ENCODE data around the gene ADORA2B.
A peak's percentile ranks its signal among the peaks of the same experiment; 100 is the strongest.
"Not testable (repeated sequence)": the region's sequence is repeated elsewhere in the genome, so short reads cannot be mapped to it uniquely, and the experiment has no call there.

ADORA2B gene

GRCh38 chr17:15944759-15945526, at the start of gene ADORA2B:
Gene ADORA2B (plus strand): TSS chr17:15945130. CDS start chr17:15945249, 119 bp downstream.
- DNase-seq, result peak; percentile 66

- DNase-seq, result no peak
These were observed 48.7 kb upstream of the ADORA2B start for GRCh38 chr17:15896277-15896676.

GRCh38 chr17:15896834-15897233, 48.1 kb upstream of the ADORA2B start:
- DNase-seq, result no peak

- DNase-seq, result not testable (repeated sequence)
These were observed 45.3 kb upstream of the ADORA2B start for GRCh38 chr17:15899596-15899995.

DNA sequence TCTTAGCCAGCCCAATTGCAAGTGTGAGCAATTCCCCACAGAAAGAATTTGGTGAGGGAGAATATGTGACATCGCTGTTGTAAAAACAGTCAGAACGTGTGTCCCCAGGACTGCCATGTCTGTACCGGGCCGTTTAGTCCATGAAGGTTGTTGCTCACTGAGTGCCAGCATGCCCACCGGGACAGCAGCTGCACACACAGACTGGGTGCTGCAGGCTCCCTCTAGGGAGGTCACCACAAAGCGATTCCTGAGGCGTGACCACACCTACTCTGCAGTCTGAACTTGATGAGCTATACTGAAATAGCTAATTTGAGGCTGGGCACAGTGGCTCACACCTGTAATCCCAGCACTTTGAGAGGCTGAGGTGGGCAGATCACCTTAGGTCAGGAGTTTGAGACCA, 44.1 kb upstream of the ADORA2B start:
- no peak for DNase-seq

DNA sequence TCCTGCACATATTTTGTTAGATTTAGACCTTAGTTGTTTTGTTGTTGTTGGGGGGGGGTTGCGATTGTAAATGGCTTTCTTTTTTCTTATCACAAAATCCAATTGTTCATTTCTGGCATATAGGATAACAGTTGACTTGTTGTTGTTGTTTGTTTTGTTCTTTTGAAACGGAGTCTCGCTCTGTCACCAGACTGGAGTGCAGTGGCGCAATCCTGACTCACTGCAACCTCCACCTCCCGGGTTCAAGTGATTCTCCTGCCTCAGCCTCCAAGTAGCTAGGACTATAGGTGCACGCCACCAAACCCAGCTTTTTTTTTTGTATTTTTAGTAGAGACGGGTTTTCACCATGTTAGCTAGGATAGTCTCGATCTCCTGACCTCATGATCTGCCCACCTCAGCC, 39.7 kb upstream of the ADORA2B start:
- not testable (repeated sequence) for DNase-seq

- DNase-seq, result no peak
These were observed 37.6 kb upstream of the ADORA2B start for GRCh38 chr17:15907290-15907689.

GRCh38 chr17:15908378-15908777, 36.6 kb upstream of the ADORA2B start:
- DNase-seq, result no peak

DNA sequence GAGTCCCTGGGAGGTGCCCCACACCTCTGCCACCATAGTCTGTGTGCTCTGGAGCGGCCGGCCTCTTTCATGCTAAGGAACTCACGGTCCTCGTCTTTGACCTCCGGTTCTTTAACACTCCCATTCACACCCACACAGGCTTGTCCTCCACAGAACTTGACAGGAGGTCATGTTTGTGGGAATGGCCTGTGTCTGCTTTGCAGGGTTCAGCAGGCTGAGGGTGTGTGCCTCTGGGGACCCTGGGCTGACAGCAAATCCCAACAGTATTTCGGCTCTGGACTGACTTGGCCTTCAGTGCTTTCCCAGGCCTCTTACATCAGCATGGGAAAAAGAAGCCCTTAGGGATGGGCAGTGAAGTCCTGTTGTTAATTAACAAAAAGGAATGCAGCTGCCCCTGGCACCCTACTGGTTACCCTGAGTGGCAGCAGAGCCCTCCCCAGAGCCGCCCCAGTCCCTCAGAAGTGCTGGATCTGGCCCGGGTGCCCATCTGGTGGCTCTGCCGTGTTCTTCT, 35.4 kb upstream of the ADORA2B start:
- DNase-seq, result no peak

GRCh38 chr17:15910791-15911190, 34.1 kb upstream of the ADORA2B start:
- no peak for DNase-seq

DNA sequence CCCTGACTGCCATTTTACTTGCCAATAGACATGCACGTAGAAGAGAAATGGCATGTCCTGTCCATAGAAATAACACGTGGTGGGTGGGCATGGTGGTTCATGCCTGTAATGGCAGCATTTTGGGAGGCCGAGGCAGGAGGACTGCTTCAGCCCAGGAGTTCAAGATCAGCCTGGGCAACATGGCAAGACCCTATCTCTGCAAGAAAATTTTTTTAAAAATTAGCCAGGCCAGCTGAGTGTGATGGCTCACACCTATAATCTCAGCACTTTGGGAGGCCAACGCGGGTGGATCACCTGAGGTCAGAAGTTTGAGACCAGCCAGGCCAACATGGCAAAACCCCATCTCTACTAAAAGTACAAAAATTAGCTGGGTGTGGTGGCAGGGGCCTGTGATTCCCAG, 33.2 kb upstream of the ADORA2B start:
- not testable (repeated sequence) for DNase-seq

GRCh38 chr17:15912416-15912955, 32.4 kb upstream of the ADORA2B start:
- no peak for DNase-seq

DNA sequence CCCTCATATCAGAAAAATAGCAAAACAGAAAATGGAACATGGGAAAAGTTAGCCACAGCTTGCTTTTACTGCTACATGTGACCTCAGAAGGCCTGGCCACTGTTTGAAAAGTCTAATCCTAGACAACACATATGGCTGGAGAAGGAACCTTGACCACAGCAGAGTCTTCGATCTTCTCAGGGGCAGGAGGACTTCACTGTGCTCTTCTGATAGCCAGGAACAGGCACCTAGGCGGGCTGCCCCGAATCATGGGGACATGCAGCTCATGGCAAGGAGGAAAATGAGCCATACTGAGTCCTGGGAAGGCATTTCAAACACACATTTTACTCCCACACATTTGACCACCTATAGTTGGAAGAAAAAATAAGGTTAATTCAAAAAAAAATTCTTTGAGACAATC, 31.1 kb upstream of the ADORA2B start:
- DNase-seq, result no peak

DNA sequence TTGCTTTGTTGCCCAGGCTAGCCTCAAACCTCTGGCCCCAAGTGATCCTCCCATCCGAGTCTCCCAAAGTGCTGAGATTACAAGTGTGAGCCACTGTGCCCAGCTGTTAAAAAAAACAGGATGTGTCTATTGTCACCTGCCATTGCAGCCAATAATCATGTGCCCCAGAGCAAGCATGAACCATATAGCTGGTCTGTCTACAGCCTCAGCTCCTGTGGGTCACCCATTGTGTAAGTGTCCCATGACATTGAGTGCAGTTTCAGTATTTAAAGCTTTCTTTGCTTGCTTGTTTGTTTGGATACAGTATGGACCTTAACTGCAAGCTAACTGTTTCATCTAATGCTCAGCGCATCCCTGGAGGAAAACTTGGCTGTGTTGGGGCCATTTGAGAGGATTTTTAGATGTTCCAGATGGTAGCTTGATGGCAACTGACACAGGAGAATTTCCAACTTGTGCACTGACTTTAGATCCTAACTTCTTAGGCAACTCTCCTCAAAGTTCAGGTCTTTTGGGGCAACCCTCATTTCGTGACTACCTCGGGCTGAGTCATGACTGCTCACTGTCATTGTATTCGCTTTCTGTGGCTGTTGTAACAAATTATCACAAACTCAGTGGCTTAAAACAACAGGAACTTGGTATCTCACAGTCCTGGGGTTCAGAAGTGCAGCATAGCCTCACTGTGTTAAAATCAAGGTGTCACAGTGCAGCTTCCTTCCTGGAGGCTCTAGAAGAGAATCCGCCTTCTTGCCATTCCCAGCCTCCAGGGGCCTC, 30.3 kb upstream of the ADORA2B start:
- DNase-seq, result peak; percentile 24

DNA sequence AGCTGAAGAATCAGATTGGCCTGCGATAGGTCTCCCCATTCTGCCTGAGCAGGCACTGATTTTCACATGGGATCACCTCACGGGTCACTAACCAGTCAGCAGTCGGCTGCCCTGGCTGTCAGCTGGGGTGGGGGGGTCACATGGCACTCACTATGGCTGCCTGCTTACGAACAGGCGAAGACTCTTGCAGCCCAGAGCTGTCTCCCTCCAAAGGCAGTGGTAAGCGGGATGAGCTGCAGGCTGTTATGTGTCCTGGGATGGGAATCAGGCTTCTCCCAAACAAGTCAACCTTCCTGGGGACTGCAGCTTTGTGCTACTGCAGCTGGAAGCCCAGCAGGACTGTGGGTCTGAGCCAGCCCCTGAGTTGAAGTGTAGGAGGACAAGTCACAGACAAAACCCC, 29.0 kb upstream of the ADORA2B start:
- DNase-seq, result no peak

- DNase-seq, result no peak
These were observed 27.9 kb upstream of the ADORA2B start for GRCh38 chr17:15917021-15917437.

DNA sequence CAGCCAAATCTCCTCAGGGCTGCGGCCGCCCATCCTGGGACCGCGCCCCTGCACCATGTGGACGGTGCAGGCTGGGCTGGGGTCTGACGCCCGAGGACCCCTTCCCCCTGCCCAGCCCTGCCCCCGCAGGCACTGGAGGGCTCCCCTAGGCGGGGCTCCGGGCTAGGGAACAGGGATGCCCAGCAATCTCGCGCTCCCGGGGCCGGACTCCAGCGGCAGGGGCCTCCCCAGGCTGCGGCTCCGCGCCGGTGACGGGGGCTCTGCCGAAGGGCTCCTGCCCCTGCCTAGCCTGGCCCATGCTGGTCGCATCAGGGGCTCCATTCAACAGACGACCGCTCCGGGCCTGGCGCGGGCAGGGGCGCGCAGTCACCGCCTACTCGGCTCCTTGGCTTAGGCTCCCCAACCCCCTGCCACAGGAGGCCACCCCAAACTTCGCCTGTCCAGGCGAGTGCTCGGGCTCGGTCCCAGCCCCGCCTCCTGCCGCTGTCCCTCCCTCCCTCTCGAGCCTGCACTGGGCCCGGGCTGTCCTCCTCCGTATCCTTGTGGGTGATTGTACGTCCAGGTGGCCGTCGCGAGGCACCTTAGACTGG, 27.4 kb upstream of the ADORA2B start:
- no peak for DNase-seq

- DNase-seq, result no peak
These were observed 26.7 kb upstream of the ADORA2B start for GRCh38 chr17:15918261-15918660.

DNA sequence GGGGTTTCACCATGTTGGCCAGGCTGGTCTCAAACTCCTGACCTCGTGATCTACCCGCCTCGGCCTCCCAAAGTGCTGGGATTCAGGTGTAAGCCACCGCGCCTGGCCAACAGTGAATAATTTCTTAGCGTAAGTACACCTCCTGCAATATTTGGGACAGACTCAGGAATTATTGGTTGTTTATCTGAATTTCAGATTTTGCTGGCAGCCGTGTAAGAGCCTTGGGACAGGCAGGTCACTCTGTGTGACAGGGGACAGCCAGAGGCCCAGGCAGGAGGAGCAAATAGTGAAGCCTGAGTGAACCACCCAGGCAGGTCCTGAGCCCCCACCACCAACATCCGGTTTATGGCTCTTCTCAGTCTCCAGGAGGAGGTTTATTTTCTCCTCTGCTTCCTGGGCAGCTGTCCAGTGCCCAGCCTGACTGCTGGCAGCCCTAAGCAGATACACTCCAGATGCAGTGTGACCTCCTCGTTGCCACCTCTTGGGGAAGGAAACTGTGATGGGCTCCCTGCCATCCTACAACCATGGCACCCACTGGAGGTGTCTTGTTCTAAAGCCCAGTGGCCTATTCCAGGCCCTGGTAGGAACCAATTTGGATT, 26.2 kb upstream of the ADORA2B start:
- no peak for DNase-seq

DNA sequence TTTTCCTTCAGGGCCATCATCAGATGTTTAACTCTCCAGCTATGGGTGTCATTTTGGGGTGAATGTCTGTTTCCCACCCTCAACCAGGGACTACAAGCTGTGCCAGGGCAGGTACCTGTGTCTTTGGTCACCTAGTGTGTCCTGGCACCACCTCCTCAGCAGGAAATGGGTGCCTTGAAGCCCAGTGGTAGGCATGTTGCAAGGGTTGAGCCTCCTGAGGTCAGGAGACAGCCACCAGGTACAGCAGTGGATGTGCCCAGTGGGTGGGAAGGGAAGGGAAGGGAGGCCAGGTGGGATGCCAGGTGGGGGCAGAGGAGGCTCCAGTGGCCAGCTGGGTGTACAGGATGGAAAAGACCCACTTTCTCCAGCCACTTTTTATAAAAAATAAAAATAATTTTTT, 25.5 kb upstream of the ADORA2B start:
- DNase-seq, result no peak

DNA sequence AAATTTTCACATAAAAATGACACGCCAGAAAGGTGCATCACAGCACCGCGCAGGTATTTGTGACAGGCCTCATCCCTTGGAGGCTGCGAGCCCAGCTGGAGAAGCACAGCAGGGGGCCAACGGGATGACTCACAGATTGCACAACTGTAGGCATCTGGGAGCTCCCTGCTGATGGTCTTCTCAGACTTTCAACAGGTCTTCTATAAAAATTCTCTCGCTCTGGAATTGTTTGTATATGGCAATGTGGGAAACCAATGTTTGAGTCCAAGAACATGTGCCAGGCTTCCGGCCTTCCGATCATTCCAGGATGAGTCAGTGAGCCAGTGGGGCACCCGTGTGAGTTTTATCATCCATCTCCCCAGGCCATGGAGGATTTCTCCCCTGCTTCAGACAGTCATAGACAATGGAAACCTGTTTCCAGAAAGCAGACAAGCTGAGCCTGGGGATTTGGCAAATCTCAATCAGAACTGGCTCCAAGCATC, 24.1 kb upstream of the ADORA2B start:
- DNase-seq, result no peak

GRCh38 chr17:15921640-15922039, 23.3 kb upstream of the ADORA2B start:
- DNase-seq, result no peak

DNA sequence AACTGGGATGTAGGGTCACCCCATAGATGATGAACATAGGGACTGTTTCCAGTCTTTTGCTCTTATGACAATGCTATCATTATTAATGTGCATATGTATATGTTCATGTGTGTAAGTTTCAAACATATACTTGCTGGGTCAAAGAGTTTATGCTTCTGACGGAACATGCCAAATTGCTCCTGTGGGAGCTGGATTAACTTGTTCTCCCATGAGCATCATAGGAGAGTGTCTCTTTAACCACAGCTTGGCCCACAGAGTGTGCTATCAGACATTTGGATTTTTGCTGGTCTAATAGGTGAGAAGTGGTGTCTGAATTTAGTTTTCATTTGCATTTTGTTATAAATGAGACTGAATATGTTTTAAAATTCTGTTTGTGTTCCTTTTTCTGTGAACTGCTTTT, 22.3 kb upstream of the ADORA2B start:
- no peak for DNase-seq

All from activated CD4-positive, alpha-beta T cell treated with anti-CD3 and anti-CD28 coated beads for 48 hours (primary cell).